EL (cell line): ENCODE data around the gene S100A6.
"Not testable (repeated sequence)": the region's sequence is repeated elsewhere in the genome, so short reads cannot be mapped to it uniquely, and the experiment has no call there.

Source experiments
- DNase-seq: peaks from one replicate; pipeline ENCODE4 v3.0.0-alpha.2; 2016

S100A6 gene

GRCh38 chr1:153563483-153563901 is 27.7 kb upstream of the S100A6 start:
- no peak for DNase-seq

- DNase-seq = not testable (repeated sequence)
Measured at GRCh38 chr1:153562021-153562420, 26.2 kb upstream of the S100A6 start.

GRCh38 chr1:153561466-153561985 is 25.7 kb upstream of the S100A6 start:
- DNase-seq = no peak

- DNase-seq = no peak
Measured at GRCh38 chr1:153560771-153561465, 25.1 kb upstream of the S100A6 start.

- DNase-seq = no peak
Measured at GRCh38 chr1:153560241-153560640, 24.4 kb upstream of the S100A6 start.

- DNase-seq = no peak
Measured at GRCh38 chr1:153557877-153558276, 22.1 kb upstream of the S100A6 start.

- no peak for DNase-seq
Measured at GRCh38 chr1:153556348-153556747, 20.6 kb upstream of the S100A6 start.

- DNase-seq = no peak
Measured at GRCh38 chr1:153553830-153554541, 18.2 kb upstream of the S100A6 start.

GRCh38 chr1:153553096-153553495 is 17.3 kb upstream of the S100A6 start:
- DNase-seq = no peak

GRCh38 chr1:153552335-153552734 is 16.5 kb upstream of the S100A6 start:
- no peak for DNase-seq

GRCh38 chr1:153550827-153551500 is 15.2 kb upstream of the S100A6 start:
- no peak for DNase-seq

GRCh38 chr1:153550398-153550758 is 14.6 kb upstream of the S100A6 start:
- no peak for DNase-seq

- DNase-seq = no peak
Measured at GRCh38 chr1:153549741-153550397, 14.1 kb upstream of the S100A6 start.

- peak; percentile 94 for DNase-seq
Measured at GRCh38 chr1:153548722-153549688, 13.2 kb upstream of the S100A6 start, which contains the start of gene S100A3. Gene S100A3, minus strand, starts transcription at chr1:153549258. Its CDS starts 773 bp downstream, at chr1:153548485.

GRCh38 chr1:153547560-153548551 is 12.1 kb upstream of the S100A6 start:
- no peak for DNase-seq

GRCh38 chr1:153546796-153547559 is 11.2 kb upstream of the S100A6 start:
- DNase-seq = no peak

GRCh38 chr1:153546371-153546770 is 10.6 kb upstream of the S100A6 start:
- no peak for DNase-seq

- peak; percentile 92 for DNase-seq
Measured at GRCh38 chr1:153545067-153546055, 9.6 kb upstream of the S100A6 start, which contains the start of gene S100A4. Gene S100A4, minus strand, starts transcription at chr1:153545806. Its CDS starts 1,012 bp downstream, at chr1:153544794.
